GM18951 (cell line): ENCODE data around the gene ST7.
"Not testable (repeated sequence)": the region's sequence is repeated elsewhere in the genome, so short reads cannot be mapped to it uniquely, and the experiment has no call there.

Source experiments
- POLR2A ChIP-seq: IDR thresholded peaks from 4 replicates; pipeline ENCODE4 v1.6.1; 2011; ENCODE audit warnings: mild to moderate bottlenecking; ENCODE audit not compliant: insufficient read length, insufficient read depth; ENCODE audit errors: extremely low read depth
- in situ Hi-C: fragments of 300-500 bp; cut with MboI; formaldehyde crosslinking; loops from one replicate; pipeline ENCODE4 v1.12.0; 2022; ENCODE audit warnings: low sequenced_read_pairs, mixed read lengths, inconsistent platforms; ENCODE audit not compliant: unreplicated experiment

The ST7 gene

DNA sequence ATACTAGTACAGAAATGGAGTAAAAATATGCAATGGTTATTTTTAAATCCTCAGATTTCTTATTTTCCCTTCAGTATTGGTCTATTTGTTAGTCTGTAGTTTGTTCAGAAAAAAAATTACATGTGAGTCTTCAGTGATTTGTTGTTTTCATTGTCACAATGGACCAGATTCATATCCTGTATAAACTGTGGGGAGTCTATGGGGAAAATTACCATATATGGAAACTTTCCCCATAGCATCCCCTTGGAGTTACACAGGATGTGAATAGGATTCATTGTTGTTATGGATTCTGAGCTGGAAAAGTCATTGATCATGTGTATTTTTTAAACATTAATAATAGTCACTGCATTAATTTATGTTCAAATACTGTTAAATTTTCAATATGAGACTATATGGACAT, 72.6 kb downstream of the ST7 start:
- in situ Hi-C loops = no loop called here
- no peak for TF ChIP-seq POLR2A

GRCh38 chr7:117030346-117030745, 77.0 kb downstream of the ST7 start:
- in situ Hi-C loops = not testable (repeated sequence)

GRCh38 chr7:117030793-117031192, 77.5 kb downstream of the ST7 start:
- in situ Hi-C loops = not testable (repeated sequence)

- in situ Hi-C loops = no loop called here
Observed at GRCh38 chr7:117032810-117033209, 79.5 kb downstream of the ST7 start.

GRCh38 chr7:117034851-117035464, 81.7 kb downstream of the ST7 start:
- TF ChIP-seq POLR2A = no peak
- in situ Hi-C loops = no loop called here

More at GRCh38 chr7:117032810-117033209, 79.5 kb downstream of the ST7 start:
- TF ChIP-seq POLR2A = no peak

DNA sequence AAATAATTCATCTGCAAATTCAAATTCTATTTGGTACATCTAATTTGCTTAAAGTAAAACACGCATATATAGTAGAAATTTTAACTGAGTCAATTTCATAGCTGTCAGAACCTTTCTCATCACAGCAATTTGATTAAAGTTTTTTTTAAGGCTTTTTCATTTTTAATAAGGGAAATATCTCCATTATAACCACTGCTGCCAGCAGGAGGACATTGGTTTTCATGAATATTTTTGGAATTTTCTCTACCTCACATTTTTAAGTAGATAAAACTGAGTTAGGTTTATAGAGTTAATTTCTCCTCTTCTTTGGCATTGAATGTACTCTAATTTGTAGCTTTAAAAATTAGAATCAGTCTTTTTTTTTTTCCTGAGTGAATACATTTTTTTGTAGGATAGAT, 82.2 kb downstream of the ST7 start:
- no peak for TF ChIP-seq POLR2A
- in situ Hi-C loops = no loop called here

- no peak for TF ChIP-seq POLR2A
- in situ Hi-C loops = no loop called here
Observed at GRCh38 chr7:117036053-117036669, 82.9 kb downstream of the ST7 start.

DNA sequence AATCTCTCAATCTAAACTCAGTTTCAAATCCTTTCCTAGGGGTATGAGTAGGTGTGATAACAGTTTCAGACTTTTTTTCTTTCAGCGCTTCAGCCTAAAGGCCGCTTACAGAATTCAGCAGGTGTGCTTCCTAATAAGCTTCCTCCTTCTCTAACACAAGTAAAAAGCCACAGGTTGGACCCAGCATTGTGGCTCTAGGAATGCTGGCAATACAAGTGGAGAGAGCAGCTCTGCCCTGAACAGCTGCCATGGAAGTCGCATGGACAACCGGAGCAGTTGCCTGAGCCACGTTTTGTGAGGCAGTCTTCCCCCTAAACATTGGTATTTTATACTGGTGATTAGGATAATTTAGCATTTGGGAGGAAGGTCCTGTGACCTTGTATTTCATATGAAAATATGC, 83.5 kb downstream of the ST7 start:
- no peak for TF ChIP-seq POLR2A
- in situ Hi-C loops = no loop called here

GRCh38 chr7:117038408-117038807, 85.1 kb downstream of the ST7 start:
- in situ Hi-C loops = no loop called here
- TF ChIP-seq POLR2A = no peak

GRCh38 chr7:117041007-117041406, 87.7 kb downstream of the ST7 start:
- in situ Hi-C loops = no loop called here

GRCh38 chr7:117041822-117042221, 88.5 kb downstream of the ST7 start:
- TF ChIP-seq POLR2A = no peak
- in situ Hi-C loops = no loop called here

More at GRCh38 chr7:117041007-117041406, 87.7 kb downstream of the ST7 start:
- no peak for TF ChIP-seq POLR2A

GRCh38 chr7:117043108-117043825, 90.0 kb downstream of the ST7 start:
- TF ChIP-seq POLR2A = no peak
- in situ Hi-C loops = no loop called here

DNA sequence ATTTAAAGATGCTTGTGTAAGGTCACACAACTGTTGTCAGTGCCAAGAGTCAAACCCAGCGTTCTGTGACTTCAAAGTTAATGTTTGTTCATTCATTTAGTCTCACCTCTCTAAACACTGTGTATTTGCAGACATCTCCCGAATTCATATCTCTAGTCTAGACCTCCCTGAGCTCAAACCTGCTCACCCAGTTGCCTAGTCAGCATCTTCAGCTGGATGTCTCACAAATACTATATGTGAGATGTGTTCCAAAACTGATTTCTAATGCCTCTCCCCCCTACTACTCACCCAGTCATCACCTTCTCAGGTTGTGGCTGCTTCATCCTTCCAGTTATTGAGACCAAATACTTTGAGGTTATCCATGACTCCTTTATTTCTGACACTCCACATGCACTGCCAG, 91.4 kb downstream of the ST7 start:
- in situ Hi-C loops = no loop called here
- TF ChIP-seq POLR2A = no peak

DNA sequence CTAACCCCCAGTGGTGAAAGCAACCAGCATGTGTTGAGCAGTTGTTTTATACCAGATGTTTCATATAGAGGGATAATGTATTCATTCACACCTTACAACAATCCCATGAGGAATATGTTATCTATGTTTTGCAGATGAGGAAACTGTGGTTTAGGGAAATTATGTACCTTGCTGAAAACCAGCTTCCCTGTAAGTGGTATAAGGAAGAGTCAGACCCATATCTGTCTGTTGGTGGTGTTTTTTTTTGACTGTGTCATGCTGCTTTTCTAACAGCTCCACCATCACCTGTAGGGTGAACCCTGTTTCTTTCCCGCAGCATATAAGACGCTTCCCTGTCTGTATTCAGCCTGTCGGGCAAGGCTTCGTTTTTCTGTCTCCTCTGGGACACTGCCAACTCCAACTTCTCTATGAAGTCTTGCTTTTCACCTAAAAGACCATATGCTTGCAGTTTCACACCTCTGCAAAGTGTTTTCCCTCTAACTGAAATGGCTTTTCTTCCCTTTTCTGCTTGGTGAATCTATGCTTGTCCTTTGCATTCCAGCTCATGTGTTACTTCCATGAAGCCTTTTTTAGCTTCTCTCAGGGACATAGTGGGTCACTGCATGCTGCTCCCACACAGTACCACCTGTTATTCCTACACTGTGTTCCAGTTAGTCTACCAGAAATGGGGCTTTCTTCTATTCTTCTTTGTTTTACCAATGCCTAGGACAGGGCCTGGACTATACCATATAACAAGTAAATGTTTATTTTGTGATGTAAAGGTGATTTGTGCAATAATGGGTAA, 92.8 kb downstream of the ST7 start:
- in situ Hi-C loops = no loop called here
- TF ChIP-seq POLR2A = no peak

DNA sequence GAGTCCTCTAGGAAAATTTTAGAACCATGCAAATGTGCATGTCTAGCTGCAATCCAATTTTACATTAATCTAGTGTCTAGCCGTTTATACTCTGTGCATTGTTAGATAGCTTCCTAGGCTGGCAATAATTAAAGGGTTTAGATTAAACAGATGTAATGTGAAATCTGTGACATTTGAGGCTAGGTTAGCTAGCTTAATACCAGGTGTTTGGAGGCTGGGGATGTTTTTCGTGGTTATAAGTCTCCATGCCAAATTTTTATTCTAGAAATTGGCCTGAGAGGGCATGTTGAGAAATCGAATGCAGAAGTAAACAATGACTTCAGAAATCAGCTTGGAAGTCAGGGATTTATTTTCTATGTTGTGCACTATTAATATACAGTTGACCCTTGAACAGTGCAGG, 94.2 kb downstream of the ST7 start:
- TF ChIP-seq POLR2A = no peak
- in situ Hi-C loops = no loop called here
